ENCODE results near the gene CADM4.

- TF ChIP-seq CBX3 (IDR thresholded peaks at IDR 0.05; ENCODE audit: low read depth) (no peak), EGR1 (IDR thresholded peaks at IDR 0.05; ENCODE audit: low read depth) (no peak), SRF (IDR thresholded peaks at IDR 0.05; ENCODE audit: low read depth) (no peak), POLR2A (IDR thresholded peaks at IDR 0.05; ENCODE audit: borderline replicate concordance, extremely low read depth, insufficient read depth, insufficient read length) (no peak), TCF7L2 (IDR thresholded peaks at IDR 0.05; ENCODE audit: borderline replicate concordance, extremely low read depth, insufficient read depth, insufficient read length) (no peak), CTCF (IDR thresholded peaks at IDR 0.05 in 2 of 3, conservative IDR thresholded peaks at IDR 0.05 in 1 of 3; ENCODE audit: borderline replicate concordance in 1 of 3, insufficient read depth in 1 of 3, low read depth in 2 of 3, low read length in 2 of 3) (no peak), MAX (IDR thresholded peaks at IDR 0.05) (no peak), SIN3A (IDR thresholded peaks at IDR 0.05; ENCODE audit: low read depth) (no peak), ATF3 (IDR thresholded peaks at IDR 0.05) (no peak), FOSL1 (IDR thresholded peaks at IDR 0.05; ENCODE audit: low read depth) (no peak), REST (IDR thresholded peaks at IDR 0.05; ENCODE audit: low read depth) (no peak)
These were observed 5.2 kb downstream of the CADM4 start for GRCh38 chr19:43634506-43634871.
